Activated T-helper 2 cell treated with anti-CD3 and anti-CD28 coated beads, Interferon-gamma antibody, Interleukin-2, Interleukin-4, amounts not matched to agents 10 μg/mL and 5 μg/mL and 100 μg/mL, durations not matched to agents 14 hours and 24 hours and 36 hours (primary cell): ENCODE measurements around the gene SLC5A11. TPM values are rescaled to one million over a fixed set of nuclear protein-coding genes. Genes with fewer than 3 reads are reported as not detected.
"Not testable (repeated sequence)": the region's sequence is repeated elsewhere in the genome, so short reads cannot be mapped to it uniquely, and the experiment has no call there.

ENCODE experiments used
- DNase-seq: peaks from one replicate; pipeline ENCODE4 v3.0.0; 2021; ENCODE audit warnings: low spot score
- H3K27ac Mint-ChIP-seq: one replicate; pipeline ENCODE4 v1.8.0; 2021; ENCODE audit warnings: mixed read lengths
- H3K27me3 Mint-ChIP-seq: one replicate; pipeline ENCODE4 v1.8.0; 2021; ENCODE audit warnings: low read depth, mixed read lengths
- H3K36me3 Mint-ChIP-seq: one replicate; pipeline ENCODE4 v1.8.0; 2021; ENCODE audit warnings: low read depth, mixed read lengths
- H3K4me1 Mint-ChIP-seq: one replicate; pipeline ENCODE4 v1.8.0; 2021; ENCODE audit warnings: low read depth, mixed read lengths
- H3K4me3 Mint-ChIP-seq: one replicate; pipeline ENCODE4 v1.8.0; 2021; ENCODE audit warnings: low read depth, mild to moderate bottlenecking, moderate library complexity, mixed read lengths
- H3K9me3 Mint-ChIP-seq: one replicate; pipeline ENCODE4 v1.8.0; 2021; ENCODE audit warnings: mixed read lengths
- intact Hi-C: fragments of 100-400 bp; cut with micrococcal nuclease; formaldehyde crosslinking; loops from one replicate; pipeline ENCODE4 v1.15.1; 2023
- total RNA-seq: library from RNA; stranded (reverse); gene quantifications from 2 replicates; pipeline ENCODE4 v1.2.3, GENCODE V29; 2022

Gene SLC5A11, protein sequence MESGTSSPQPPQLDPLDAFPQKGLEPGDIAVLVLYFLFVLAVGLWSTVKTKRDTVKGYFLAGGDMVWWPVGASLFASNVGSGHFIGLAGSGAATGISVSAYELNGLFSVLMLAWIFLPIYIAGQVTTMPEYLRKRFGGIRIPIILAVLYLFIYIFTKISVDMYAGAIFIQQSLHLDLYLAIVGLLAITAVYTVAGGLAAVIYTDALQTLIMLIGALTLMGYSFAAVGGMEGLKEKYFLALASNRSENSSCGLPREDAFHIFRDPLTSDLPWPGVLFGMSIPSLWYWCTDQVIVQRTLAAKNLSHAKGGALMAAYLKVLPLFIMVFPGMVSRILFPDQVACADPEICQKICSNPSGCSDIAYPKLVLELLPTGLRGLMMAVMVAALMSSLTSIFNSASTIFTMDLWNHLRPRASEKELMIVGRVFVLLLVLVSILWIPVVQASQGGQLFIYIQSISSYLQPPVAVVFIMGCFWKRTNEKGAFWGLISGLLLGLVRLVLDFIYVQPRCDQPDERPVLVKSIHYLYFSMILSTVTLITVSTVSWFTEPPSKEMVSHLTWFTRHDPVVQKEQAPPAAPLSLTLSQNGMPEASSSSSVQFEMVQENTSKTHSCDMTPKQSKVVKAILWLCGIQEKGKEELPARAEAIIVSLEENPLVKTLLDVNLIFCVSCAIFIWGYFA
- not detected in 2 replicates for total RNA-seq

- Mint-ChIP-seq H3K4me3 (no peak within 1 kb of the TSS), H3K4me1 (peaks cover 9% of the 10 kb centered on the region), H3K27ac (no peak within 1 kb of the TSS), H3K9me3 (no peaks in the 10 kb centered on the region), H3K27me3 (no peaks in the 10 kb centered on the region), H3K36me3 (no peaks in the 10 kb centered on the region)
- intact Hi-C loops = no loop called here
- no peak for DNase-seq
Observed at GRCh38 chr16:24845726-24846547, at the start of gene SLC5A11. Gene SLC5A11 (plus strand): TSS chr16:24845963. CDS start chr16:24858644, 12,681 bp downstream.

DNA sequence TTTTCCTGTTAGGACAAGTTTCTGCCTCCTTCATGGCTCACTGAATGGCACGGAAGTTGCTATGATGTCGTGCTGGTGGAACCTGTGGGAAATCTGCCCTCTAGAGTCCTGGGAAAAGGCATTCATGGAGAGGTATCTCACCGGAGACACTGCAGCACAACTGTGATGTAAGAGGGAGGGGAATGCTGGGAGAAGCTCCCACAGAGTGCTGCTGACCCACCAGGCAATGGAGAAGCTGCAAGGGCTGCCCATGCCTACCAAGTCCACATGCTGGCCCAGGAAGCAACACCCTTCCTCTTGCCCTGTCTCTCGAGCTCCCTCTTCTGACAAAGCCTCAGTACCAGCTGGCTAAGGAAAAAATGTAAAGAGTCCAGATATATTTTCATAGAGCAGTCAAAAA lies 45.2 kb upstream of the SLC5A11 start:
- Mint-ChIP-seq H3K27me3 (no peaks in the 10 kb centered on the region), H3K27ac (no peak overlapping the region), H3K9me3 (no peaks in the 10 kb centered on the region), H3K4me1 (no peaks in the 10 kb centered on the region), H3K4me3 (no peak overlapping the region), H3K36me3 (peaks cover 73% of the 10 kb centered on the region)
- DNase-seq = no peak
- intact Hi-C loops = no loop called here

DNA sequence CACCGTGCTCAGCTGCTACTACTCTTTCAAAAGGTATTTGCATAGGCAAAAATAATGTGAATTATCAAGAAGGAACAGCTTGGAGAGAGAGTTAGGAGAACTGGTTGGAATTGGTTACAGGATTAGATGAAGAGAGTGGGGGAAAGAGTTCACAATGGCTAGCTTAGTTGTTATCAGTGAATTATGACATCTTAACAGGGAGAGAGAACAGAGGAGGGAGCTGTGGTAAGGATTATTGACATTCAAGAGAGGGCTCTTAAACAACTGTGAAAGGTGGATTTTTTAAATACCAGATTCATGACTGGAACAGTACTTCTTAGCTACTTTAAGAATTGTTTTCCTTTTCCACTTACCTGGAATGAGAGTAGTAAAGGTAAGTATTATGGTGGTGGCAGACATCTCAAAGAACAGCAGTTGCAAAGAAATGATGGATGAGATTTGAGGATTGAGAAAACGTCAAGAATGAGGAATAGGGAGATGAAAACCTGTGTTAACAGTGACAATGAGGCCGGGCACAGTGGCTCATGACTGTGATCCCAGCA lies 43.9 kb upstream of the SLC5A11 start:
- Mint-ChIP-seq H3K27me3 (no peaks in the 10 kb centered on the region), H3K36me3 (peaks cover 74% of the 10 kb centered on the region), H3K27ac (no peak overlapping the region), H3K4me1 (no peaks in the 10 kb centered on the region), H3K9me3 (no peaks in the 10 kb centered on the region), H3K4me3 (no peak overlapping the region)
- intact Hi-C loops = no loop called here
- no peak for DNase-seq

DNA sequence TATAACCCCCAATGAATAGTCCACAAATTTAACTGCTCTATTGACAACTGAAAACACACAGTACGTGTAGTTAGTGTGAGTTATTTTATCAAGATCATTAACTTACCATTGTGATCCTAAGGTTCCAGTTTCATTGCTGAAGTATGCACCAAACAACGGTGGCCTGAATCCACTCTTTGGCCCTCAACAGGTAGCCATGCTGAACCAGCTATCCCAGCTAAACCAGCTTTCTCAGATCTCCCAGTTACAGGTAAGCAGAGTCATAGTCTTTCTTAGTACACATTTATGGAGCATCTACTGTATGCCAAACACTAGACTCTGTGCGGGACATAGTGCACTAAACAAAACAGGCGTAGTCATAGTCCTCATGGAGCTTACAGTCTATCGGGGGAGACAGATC lies 40.3 kb upstream of the SLC5A11 start:
- intact Hi-C loops = no loop called here
- H3K36me3 Mint-ChIP-seq = peaks cover 71% of the 10 kb centered on the region
- H3K4me3 Mint-ChIP-seq = no peak overlapping the region
- no peaks in the 10 kb centered on the region for H3K4me1 Mint-ChIP-seq
- no peak for DNase-seq
- no peaks in the 10 kb centered on the region for H3K9me3 Mint-ChIP-seq
- H3K27me3 Mint-ChIP-seq = no peaks in the 10 kb centered on the region
- no peak overlapping the region for H3K27ac Mint-ChIP-seq

DNA sequence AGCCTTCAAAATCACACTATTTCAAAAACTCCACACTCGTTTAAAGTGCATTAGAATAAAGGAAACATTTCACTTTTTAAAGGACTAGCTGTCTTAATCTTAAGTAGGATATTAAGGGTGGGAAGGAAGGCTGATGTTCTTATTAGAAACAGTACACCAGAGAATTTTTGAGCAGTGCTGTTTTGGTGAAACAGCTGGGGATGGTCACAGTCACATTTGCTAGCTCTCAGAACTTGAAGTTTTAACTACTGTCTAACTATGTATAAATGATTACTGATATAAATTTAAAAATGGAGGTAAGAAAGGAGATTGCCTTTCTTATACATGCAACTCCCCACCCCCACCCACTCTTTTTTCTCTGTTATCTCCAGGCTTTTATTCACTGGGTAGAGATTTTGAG lies 38.5 kb upstream of the SLC5A11 start:
- Mint-ChIP-seq H3K9me3 (no peaks in the 10 kb centered on the region), H3K4me3 (no peak overlapping the region), H3K36me3 (peaks cover 71% of the 10 kb centered on the region), H3K27me3 (no peaks in the 10 kb centered on the region), H3K27ac (no peak overlapping the region), H3K4me1 (no peaks in the 10 kb centered on the region)
- no peak for DNase-seq
- intact Hi-C loops = no loop called here

DNA sequence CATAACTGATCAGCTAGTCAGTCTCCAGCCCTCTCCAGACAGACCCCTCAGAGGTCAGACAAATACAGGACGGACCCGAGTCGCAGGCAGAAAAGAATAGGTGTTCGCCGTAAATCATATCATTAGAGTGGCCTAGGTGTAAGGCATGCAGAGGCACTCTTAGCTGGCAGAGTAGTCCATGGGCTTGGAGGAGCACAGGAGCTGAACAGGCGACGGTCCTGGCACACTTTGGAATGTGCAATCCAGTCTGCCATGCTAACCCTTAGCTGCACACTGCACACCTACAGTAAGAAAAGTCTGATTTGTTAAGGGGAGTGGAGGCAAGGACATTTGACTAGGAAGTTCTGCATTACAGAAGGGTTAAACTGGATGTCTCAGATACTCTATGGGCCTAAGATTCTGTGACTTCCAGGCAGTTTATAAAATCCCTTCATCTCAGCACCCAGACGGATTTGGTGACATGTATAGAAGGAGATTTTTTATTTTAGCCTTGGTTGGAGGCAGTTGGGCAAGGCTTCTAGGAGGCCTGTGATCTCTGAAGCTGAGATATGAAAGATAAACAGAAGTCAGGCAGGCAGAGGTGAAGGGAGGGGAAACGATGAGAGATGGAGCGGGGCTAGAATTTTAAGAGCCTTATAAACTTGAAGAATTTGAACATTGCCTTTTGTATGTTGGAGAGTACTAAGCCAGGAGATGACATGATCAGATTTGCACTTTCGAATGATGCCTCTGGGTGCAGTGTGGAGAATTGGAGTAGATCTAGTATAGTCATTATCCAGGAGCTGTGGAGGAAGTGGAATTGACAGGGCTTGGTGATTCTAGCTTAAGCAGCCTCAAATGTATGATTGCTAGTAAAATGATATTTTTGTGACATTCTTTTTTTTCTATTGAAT lies 34.6 kb upstream of the SLC5A11 start:
- H3K36me3 Mint-ChIP-seq = peaks cover 69% of the 10 kb centered on the region
- no peaks in the 10 kb centered on the region for H3K4me1 Mint-ChIP-seq
- no peak overlapping the region for H3K4me3 Mint-ChIP-seq
- no peaks in the 10 kb centered on the region for H3K9me3 Mint-ChIP-seq
- H3K27me3 Mint-ChIP-seq = no peaks in the 10 kb centered on the region
- H3K27ac Mint-ChIP-seq = no peak overlapping the region
- DNase-seq = no peak
- intact Hi-C loops = no loop called here

GRCh38 chr16:24812813-24813212 lies 33.0 kb upstream of the SLC5A11 start:
- H3K9me3 Mint-ChIP-seq, H3K27ac Mint-ChIP-seq, H3K27me3 Mint-ChIP-seq, H3K4me1 Mint-ChIP-seq, H3K4me3 Mint-ChIP-seq, intact Hi-C loops, DNase-seq: not testable (repeated sequence)
- peaks cover 61% of the 10 kb centered on the region for H3K36me3 Mint-ChIP-seq

DNA sequence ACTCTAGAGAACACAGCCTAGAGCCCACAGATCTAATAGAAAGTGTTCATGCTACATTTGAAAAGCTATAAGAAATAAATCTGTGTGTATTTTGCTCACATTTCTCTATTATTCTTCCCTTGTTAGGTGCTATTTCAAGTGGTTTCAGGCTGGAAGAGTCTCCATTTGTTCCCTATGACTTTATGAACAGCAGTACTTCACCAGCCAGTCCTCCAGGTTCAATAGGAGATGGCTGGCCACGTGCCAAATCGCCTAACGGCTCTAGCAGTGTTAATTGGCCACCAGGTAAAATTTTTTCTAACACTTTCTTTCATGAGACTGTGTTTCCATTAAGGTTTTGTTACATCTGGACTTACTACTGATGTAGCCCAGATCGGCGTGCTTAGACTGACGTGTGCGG lies 30.7 kb upstream of the SLC5A11 start:
- no peaks in the 10 kb centered on the region for H3K9me3 Mint-ChIP-seq
- no peaks in the 10 kb centered on the region for H3K27me3 Mint-ChIP-seq
- H3K27ac Mint-ChIP-seq = no peak overlapping the region
- H3K36me3 Mint-ChIP-seq = peaks cover 69% of the 10 kb centered on the region
- intact Hi-C loops = no loop called here
- no peak for DNase-seq
- H3K4me3 Mint-ChIP-seq = no peak overlapping the region
- no peaks in the 10 kb centered on the region for H3K4me1 Mint-ChIP-seq

GRCh38 chr16:24816688-24817087 lies 29.1 kb upstream of the SLC5A11 start:
- H3K9me3 Mint-ChIP-seq = no peaks in the 10 kb centered on the region
- H3K27me3 Mint-ChIP-seq = no peaks in the 10 kb centered on the region
- no peak overlapping the region for H3K27ac Mint-ChIP-seq
- intact Hi-C loops = no loop called here
- H3K4me1 Mint-ChIP-seq = no peaks in the 10 kb centered on the region
- no peak overlapping the region for H3K4me3 Mint-ChIP-seq
- no peak for DNase-seq
- peaks cover 70% of the 10 kb centered on the region for H3K36me3 Mint-ChIP-seq

DNA sequence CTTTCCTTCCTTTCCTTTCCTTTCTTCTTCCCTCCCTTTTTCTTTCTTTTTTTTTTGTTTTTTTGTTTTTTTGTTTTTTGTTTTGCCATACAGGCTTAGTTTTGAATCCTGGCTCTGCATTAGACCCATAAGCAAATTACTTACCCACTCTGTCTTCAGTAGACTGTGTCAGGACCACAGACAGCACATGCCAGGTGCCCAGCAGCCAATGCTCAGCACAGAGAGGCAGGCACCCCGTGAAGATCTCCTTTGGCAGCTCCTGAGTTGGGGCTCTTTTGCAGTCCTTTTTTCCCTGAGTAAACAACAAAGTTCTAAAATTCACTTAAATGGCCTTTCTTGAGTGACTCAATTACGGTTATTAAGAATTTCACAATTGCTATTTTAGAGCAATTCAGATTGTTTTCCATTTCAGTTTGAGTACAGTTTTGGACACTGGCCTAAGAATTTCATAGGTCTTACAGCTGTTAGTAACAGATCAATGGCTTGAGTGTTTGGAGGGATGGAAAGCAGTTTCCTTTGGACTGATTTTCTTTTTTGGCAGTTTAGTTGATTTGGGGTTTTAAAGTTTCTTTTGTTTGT lies 26.2 kb upstream of the SLC5A11 start:
- H3K36me3 Mint-ChIP-seq = peaks cover 75% of the 10 kb centered on the region
- no peak for DNase-seq
- intact Hi-C loops = no loop called here
- H3K4me1 Mint-ChIP-seq = no peaks in the 10 kb centered on the region
- H3K27me3 Mint-ChIP-seq = no peaks in the 10 kb centered on the region
- H3K4me3 Mint-ChIP-seq = no peak overlapping the region
- H3K9me3 Mint-ChIP-seq = no peaks in the 10 kb centered on the region
- H3K27ac Mint-ChIP-seq = no peak overlapping the region

DNA sequence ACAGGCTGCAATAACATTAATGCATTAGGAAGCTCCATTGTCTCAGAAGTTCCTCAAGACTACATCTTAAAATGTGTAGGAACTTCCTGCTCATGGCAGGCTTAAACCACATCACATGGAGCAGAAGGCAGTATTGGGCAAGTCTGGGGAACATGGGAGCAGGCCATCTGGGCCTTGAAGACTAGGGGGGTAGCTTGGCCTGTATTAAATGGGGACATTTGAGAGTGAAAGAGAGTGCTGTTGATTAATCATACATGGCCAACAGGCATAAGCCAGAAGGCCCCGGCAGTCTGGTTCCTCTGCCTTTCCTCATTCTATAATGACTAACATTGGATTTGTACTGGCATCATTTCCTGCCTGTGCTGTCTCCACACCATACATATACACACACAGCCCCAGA lies 25.2 kb upstream of the SLC5A11 start:
- H3K27me3 Mint-ChIP-seq = no peaks in the 10 kb centered on the region
- intact Hi-C loops = no loop called here

GRCh38 chr16:24821129-24821528 lies 24.6 kb upstream of the SLC5A11 start:
- Mint-ChIP-seq H3K27me3 (no peaks in the 10 kb centered on the region), H3K4me3 (no peak overlapping the region), H3K4me1 (no peaks in the 10 kb centered on the region), H3K27ac (no peak overlapping the region), H3K36me3 (peaks cover 69% of the 10 kb centered on the region), H3K9me3 (no peaks in the 10 kb centered on the region)
- intact Hi-C loops = no loop called here
- DNase-seq = no peak

More for the DNA sequence above, 25.2 kb upstream of the SLC5A11 start:
- DNase-seq = no peak
- H3K9me3 Mint-ChIP-seq = no peaks in the 10 kb centered on the region
- no peak overlapping the region for H3K27ac Mint-ChIP-seq
- H3K4me3 Mint-ChIP-seq = no peak overlapping the region
- H3K4me1 Mint-ChIP-seq = no peaks in the 10 kb centered on the region
- H3K36me3 Mint-ChIP-seq = peaks cover 66% of the 10 kb centered on the region
